RPMI7951 (cell line): ENCODE results near the gene FAM120B. TPM values are rescaled to one million over a fixed set of nuclear protein-coding genes. Genes with fewer than 3 reads are reported as not detected.

Source experiments
- DNase-seq: peaks from one replicate; pipeline ENCODE4 v3.0.0-alpha.2; 2012; ENCODE audit warnings: low read depth
- total RNA-seq: library from RNA; depleted of rRNA; stranded (reverse); fragments of >200 nt; shearing (Covaris generic); gene quantifications from 2 replicates; pipeline ENCODE4 v1.2.3, GENCODE V29; 2014

The FAM120B gene
- total RNA-seq, 1 experiment from 2014 or later, result 12.7 TPM

DNA sequence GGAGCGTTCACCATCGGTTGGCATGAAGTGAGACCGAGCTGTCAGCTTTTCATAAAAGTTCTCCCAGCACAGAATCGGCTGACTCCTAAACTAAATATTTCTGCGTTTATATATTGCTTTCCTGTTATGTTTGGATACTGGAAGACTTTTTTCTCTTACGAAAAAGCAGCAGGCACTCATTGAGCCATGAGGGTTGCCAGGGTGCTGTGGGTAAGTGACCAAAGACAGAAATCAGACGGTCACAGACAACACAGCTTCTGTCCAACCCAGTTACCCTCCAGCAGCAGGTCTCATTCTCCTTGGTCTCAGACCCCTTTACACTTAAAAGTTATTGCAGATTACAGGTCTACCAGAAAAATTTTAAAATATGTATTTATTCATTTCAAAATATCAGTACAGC, 113.7 kb downstream of the FAM120B start:
- DNase-seq, result no peak

DNA sequence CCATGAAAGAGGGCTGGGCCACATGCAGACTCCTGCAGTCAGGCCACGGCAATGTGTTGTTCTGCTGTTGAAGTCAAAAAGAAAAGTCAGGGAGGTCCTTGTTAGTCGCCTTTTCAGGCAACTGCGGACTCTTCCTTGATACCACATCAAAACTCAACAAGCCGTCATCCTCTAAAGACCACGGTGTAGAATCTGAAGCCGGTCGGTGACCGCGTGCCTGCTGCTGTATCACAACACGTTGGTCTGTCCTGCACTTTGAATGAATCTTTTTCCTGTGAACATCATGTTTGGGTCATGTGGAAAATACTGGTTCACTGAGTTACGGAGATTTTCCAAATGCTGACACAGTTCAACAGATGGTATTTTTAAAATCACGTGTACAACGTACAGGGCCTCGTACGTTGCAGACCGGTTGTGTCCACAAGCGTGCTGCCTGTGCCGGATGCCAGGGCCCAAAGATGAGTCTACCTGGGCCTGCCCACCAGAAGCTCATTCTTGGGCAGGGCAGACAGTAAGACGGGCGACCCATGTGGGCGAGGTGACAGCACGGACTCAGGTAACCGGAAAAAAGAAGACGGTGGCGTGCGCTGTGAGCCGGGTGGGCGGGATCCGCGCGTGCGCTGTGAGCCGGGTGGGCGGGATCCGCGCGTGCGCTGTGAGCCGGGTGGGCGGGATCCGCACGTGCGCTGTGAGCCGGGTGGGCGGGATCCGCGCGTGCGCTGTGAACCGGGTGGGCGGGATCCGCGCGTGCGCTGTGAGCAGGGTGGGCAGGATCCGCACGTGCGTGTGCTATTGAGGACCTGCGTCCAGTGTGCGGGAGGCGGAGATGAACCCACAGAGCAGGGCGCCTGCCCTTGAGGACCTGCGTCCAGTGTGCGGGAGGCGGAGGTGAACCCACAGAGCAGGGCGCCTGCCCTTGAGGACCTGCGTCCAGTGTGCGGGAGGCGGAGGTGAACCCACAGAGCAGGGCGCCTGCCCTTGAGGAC, 114.5 kb downstream of the FAM120B start:
- DNase-seq, result no peak

DNA sequence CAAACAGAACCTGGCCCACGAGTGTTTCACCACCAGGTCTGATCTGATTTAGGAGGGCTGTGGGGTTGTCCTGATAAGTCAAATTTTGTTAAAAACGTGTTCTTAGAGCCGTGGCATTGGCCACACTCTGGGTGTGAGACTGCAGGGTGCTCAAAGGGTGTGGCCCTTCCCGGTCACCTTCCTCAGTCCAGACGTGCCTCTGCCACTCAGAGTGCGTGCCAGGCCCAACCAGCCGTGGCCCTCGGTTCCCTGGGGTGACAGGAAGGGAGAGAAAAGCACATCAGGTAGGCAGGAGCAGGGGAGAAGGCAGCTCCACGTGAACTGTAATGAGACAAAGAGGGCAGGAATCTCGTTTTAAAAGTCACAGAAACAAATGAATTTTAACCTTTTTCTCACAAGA, 115.4 kb downstream of the FAM120B start:
- DNase-seq, result no peak

DNA sequence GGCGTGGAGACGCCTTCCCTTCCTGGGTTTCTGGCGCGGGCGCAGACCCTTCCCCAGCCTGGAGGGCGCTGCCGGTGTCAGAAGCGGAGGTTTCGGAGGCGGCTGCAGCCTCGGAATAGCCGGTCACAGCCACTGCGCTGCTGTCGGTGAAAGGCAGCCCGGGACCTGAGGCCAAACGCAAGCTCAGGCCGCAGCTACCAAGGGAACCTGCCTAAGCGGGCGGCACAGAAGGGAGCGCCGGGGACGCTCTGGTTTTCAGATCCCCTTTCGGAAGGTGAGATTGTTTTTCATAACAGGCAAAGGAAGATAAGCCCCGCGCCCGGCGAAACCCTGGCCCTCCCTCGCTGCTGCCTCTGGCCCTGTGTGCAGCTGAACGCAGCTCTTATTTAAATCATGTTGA, 116.5 kb downstream of the FAM120B start:
- DNase-seq, result no peak

GRCh38 chr6:170423814-170424603, 117.5 kb downstream of the FAM120B start:
- DNase-seq, result peak; percentile 70

GRCh38 chr6:170424604-170425126, 118.1 kb downstream of the FAM120B start:
- no peak for DNase-seq

DNA sequence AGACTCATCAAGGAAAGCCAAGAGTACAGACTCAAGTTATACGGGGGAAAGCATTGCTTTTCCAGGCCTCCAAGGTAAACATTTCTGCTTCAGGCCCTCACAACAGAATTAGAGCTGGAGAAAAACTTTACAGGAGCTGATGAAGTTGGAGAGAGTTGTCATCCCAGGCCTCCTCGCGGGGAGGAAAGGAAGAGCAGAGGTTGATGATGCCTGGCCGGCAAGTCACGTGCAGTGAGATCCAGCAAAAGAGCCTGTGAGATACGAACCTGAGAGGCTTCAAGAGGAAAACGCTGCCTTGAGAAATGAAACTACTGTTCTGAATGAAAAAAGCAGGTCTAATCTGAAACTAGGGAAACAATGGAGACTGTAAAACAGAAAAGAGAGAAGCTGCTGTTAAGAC, 122.9 kb downstream of the FAM120B start:
- peak; percentile 81 for DNase-seq

- DNase-seq, result no peak
Measured at GRCh38 chr6:170433163-170434116, 126.9 kb downstream of the FAM120B start.

GRCh38 chr6:170434117-170434820, 127.7 kb downstream of the FAM120B start:
- no peak for DNase-seq

- DNase-seq, result no peak
Measured at GRCh38 chr6:170434821-170435155, 128.2 kb downstream of the FAM120B start.

DNA sequence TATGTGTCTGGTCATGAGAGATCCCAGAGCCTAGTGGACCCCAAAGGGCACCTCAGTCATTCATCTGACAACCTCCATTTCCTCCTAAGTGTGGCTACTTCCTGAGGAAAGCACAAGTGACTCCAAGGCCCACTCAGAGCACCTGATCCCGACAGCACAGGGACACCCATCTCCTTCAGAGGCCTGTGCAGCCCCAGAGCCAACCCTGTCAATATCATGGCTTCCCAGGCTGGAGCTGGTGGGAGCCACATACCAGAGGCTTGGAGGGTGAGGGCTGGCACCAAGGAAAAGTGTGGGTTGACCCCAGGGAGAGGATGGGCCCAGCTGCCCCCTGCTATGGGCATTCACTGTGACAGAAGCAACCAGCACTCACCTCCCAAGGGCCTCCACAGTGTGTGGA, 129.2 kb downstream of the FAM120B start:
- no peak for DNase-seq

GRCh38 chr6:170436209-170436809, 129.8 kb downstream of the FAM120B start:
- no peak for DNase-seq

DNA sequence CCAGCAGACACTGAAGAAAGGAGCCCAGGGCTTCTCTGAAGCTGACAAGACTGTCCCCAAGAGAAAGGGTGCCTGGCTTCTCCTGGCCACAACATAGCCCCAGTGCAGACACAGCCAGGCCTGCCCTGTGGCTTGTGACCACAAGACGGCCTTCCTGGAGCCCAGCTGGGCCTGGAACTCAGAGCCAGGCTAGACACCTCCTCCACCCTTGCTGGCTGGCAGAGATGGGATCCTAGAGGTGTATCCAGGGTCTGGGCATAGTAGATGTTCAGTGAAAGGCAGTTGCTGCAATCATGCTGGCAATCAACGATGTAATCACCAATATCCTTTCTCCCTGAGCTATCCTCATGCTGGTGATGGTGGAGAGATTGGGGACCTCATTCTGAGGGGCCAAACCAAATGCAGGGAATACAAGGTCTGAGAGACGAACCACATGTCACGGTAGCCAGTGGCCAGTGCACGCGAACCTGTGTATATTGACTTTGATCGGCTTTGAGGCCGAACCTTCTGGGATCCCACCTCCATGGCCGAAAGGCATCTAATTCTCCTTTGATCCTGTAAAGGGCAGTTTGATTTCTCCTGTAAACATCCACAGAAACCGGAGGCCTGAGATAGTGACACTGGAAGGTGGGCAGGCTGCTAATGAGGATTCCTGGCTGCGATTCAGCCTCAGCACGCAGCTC, 131.3 kb downstream of the FAM120B start:
- DNase-seq, result peak; percentile 83

- peak; percentile 100 for DNase-seq
Measured at GRCh38 chr6:170438402-170438753, 131.8 kb downstream of the FAM120B start.

DNA sequence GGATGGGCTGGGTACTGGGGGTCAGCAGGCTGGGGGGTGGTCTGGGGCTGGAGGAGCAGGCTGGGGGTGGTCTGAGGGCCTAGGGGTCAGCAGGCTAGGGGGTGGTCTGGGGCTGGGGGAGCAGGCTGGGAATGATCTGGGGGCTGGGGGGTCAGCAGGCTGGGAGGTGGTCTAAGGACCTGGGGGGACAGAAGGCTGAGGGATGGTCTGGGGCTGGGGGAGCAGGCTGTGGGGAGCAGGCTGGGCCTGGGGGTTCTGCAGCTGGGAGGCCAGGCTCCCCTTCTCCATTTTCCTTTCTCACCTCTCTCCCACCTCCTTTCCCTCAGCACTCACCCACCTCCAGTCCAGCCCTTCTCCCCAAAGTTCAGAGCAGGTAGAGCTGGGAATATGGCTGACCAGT, 132.3 kb downstream of the FAM120B start:
- no peak for DNase-seq

- DNase-seq, result peak; percentile 90
Measured at GRCh38 chr6:170439366-170440361, 133.1 kb downstream of the FAM120B start.

- DNase-seq, result no peak
Measured at GRCh38 chr6:170440437-170440836, 133.9 kb downstream of the FAM120B start.

GRCh38 chr6:170441316-170441715, 134.8 kb downstream of the FAM120B start:
- DNase-seq, result peak; percentile 34

DNA sequence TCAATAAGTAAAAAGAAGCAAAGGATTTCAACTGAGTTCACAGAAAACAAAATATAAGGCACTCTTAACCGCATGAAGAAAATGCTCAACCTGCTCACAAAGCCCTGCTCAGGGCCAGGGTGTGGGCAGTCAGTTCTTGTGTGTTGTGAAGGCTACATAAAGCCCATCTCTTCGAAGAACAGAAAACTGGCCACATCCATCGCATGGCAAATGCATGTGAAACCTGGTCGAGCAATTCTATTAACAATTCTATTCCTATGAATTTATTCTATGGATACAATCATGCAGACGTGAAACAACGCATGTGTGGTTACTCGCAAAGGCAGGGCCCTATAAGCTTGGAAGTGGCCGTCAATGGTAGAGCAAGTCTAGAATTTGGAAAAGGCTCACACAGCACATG, 136.0 kb downstream of the FAM120B start:
- no peak for DNase-seq
